Measurements from ENCODE around the gene INA.

The INA gene

DNA sequence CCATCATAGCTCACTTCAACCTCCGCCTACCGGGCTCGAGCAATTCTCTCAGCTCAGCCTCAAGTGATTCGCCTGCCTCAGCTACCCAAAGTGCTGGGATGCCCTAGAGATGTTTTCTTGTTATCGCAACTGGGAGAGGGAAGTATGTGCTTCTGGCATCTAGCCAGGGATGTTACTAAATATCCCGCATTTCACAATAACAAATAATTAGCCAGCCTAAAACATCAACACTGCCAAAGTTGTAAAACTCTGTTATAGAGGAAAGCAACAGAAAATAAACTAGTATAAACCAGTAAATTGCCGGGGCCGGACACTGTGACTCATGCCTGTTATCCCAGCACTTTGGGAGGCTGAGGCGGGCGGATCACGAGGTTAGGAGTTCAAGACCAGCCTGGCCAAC lies 7.2 kb downstream of the INA start:
- no peak for TF ChIP-seq CSDC2 (CRISPR knock-in tag; IDR thresholded peaks at IDR 0.05)
- TF ChIP-seq, protein P1, sequence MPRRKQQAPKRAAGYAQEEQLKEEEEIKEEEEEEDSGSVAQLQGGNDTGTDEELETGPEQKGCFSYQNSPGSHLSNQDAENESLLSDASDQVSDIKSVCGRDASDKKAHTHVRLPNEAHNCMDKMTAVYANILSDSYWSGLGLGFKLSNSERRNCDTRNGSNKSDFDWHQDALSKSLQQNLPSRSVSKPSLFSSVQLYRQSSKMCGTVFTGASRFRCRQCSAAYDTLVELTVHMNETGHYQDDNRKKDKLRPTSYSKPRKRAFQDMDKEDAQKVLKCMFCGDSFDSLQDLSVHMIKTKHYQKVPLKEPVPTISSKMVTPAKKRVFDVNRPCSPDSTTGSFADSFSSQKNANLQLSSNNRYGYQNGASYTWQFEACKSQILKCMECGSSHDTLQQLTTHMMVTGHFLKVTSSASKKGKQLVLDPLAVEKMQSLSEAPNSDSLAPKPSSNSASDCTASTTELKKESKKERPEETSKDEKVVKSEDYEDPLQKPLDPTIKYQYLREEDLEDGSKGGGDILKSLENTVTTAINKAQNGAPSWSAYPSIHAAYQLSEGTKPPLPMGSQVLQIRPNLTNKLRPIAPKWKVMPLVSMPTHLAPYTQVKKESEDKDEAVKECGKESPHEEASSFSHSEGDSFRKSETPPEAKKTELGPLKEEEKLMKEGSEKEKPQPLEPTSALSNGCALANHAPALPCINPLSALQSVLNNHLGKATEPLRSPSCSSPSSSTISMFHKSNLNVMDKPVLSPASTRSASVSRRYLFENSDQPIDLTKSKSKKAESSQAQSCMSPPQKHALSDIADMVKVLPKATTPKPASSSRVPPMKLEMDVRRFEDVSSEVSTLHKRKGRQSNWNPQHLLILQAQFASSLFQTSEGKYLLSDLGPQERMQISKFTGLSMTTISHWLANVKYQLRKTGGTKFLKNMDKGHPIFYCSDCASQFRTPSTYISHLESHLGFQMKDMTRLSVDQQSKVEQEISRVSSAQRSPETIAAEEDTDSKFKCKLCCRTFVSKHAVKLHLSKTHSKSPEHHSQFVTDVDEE (CRISPR knock-in tag; IDR thresholded peaks at IDR 0.05) = no peak
- no peak for TF ChIP-seq TCF4 (CRISPR knock-in tag; IDR thresholded peaks at IDR 0.05; ENCODE audit: borderline replicate concordance)
- TF ChIP-seq GLIS3 (CRISPR knock-in tag; IDR thresholded peaks at IDR 0.05) = no peak
- no peak for TF ChIP-seq ZFP3 (CRISPR knock-in tag; IDR thresholded peaks at IDR 0.05)
- TF ChIP-seq SNAI2 (CRISPR knock-in tag; IDR thresholded peaks at IDR 0.05) = no peak
- no peak for TF ChIP-seq TOX (CRISPR knock-in tag; IDR thresholded peaks at IDR 0.05; ENCODE audit: borderline replicate concordance)
- TF ChIP-seq ESRRG (CRISPR knock-in tag; IDR thresholded peaks at IDR 0.05) = no peak
- no peak for TF ChIP-seq ZNF565 (CRISPR knock-in tag; conservative IDR thresholded peaks at IDR 0.05; ENCODE audit: low read depth)
- TF ChIP-seq ZFP30 (CRISPR knock-in tag; IDR thresholded peaks at IDR 0.05) = no peak
- no peak for TF ChIP-seq ISL1 (CRISPR knock-in tag; IDR thresholded peaks at IDR 0.05)
- no peak for TF ChIP-seq BACH2 (CRISPR knock-in tag; IDR thresholded peaks at IDR 0.05; ENCODE audit: borderline replicate concordance)
- TF ChIP-seq, protein P2, sequence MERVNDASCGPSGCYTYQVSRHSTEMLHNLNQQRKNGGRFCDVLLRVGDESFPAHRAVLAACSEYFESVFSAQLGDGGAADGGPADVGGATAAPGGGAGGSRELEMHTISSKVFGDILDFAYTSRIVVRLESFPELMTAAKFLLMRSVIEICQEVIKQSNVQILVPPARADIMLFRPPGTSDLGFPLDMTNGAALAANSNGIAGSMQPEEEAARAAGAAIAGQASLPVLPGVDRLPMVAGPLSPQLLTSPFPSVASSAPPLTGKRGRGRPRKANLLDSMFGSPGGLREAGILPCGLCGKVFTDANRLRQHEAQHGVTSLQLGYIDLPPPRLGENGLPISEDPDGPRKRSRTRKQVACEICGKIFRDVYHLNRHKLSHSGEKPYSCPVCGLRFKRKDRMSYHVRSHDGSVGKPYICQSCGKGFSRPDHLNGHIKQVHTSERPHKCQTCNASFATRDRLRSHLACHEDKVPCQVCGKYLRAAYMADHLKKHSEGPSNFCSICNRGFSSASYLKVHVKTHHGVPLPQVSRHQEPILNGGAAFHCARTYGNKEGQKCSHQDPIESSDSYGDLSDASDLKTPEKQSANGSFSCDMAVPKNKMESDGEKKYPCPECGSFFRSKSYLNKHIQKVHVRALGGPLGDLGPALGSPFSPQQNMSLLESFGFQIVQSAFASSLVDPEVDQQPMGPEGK (CRISPR knock-in tag; IDR thresholded peaks at IDR 0.05; ENCODE audit: borderline replicate concordance) = no peak
- no peak for TF ChIP-seq ZNF70 (CRISPR knock-in tag; IDR thresholded peaks at IDR 0.05)
- TF ChIP-seq, protein P3, sequence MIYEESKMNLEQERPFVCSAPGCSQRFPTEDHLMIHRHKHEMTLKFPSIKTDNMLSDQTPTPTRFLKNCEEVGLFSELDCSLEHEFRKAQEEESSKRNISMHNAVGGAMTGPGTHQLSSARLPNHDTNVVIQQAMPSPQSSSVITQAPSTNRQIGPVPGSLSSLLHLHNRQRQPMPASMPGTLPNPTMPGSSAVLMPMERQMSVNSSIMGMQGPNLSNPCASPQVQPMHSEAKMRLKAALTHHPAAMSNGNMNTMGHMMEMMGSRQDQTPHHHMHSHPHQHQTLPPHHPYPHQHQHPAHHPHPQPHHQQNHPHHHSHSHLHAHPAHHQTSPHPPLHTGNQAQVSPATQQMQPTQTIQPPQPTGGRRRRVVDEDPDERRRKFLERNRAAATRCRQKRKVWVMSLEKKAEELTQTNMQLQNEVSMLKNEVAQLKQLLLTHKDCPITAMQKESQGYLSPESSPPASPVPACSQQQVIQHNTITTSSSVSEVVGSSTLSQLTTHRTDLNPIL (CRISPR knock-in tag; IDR thresholded peaks at IDR 0.05; ENCODE audit: low read depth) = no peak
- no peak for TF ChIP-seq PPARA (CRISPR knock-in tag; IDR thresholded peaks at IDR 0.05; ENCODE audit: borderline replicate concordance)
- no peak for TF ChIP-seq ARNTL (CRISPR knock-in tag; IDR thresholded peaks at IDR 0.05; ENCODE audit: borderline replicate concordance, low read depth)
- no peak for TF ChIP-seq ZNF8 (CRISPR knock-in tag; IDR thresholded peaks at IDR 0.05)
- ATAC-seq = no peak

DNA sequence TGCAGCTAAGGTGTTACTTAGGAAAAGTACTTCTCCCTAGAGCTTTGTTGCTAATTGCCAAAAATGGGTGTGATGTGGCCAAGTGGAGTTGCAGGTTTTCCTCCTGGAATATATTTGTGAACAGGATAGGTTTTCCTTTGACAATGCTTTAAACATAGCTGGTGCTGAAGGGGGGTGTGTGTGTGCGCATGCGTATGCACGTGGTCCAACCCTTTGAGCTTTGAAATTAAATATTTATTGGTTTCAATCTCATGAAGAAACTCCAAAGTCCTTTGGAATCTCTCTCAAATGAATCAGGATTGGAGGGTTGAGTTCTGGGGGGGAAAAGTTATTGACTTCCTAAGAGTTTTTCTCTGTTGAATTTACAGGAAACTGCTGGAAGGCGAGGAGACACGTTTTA lies 11.1 kb downstream of the INA start:
- ATAC-seq = no peak
- no peak for TF ChIP-seq RARB (CRISPR knock-in tag; IDR thresholded peaks at IDR 0.05)
- TF ChIP-seq ESRRG (CRISPR knock-in tag; IDR thresholded peaks at IDR 0.05) = no peak
- TF ChIP-seq SNAI2 (CRISPR knock-in tag; IDR thresholded peaks at IDR 0.05) = no peak
- TF ChIP-seq BACH2 (CRISPR knock-in tag; IDR thresholded peaks at IDR 0.05; ENCODE audit: borderline replicate concordance) = no peak
- TF ChIP-seq, protein P4, sequence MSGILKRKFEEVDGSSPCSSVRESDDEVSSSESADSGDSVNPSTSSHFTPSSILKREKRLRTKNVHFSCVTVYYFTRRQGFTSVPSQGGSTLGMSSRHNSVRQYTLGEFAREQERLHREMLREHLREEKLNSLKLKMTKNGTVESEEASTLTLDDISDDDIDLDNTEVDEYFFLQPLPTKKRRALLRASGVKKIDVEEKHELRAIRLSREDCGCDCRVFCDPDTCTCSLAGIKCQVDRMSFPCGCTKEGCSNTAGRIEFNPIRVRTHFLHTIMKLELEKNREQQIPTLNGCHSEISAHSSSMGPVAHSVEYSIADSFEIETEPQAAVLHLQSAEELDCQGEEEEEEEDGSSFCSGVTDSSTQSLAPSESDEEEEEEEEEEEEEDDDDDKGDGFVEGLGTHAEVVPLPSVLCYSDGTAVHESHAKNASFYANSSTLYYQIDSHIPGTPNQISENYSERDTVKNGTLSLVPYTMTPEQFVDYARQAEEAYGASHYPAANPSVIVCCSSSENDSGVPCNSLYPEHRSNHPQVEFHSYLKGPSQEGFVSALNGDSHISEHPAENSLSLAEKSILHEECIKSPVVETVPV (CRISPR knock-in tag; IDR thresholded peaks at IDR 0.05) = no peak
- no peak for TF ChIP-seq PPARA (CRISPR knock-in tag; IDR thresholded peaks at IDR 0.05; ENCODE audit: borderline replicate concordance)
- TF ChIP-seq, protein P2 (CRISPR knock-in tag; IDR thresholded peaks at IDR 0.05; ENCODE audit: borderline replicate concordance) = no peak
- no peak for TF ChIP-seq ZNF70 (CRISPR knock-in tag; IDR thresholded peaks at IDR 0.05)
- TF ChIP-seq TCF4 (CRISPR knock-in tag; IDR thresholded peaks at IDR 0.05; ENCODE audit: borderline replicate concordance) = no peak
- no peak for TF ChIP-seq ISL1 (CRISPR knock-in tag; IDR thresholded peaks at IDR 0.05)
- no peak for TF ChIP-seq ZNF8 (CRISPR knock-in tag; IDR thresholded peaks at IDR 0.05)
- TF ChIP-seq OSR1 (CRISPR knock-in tag; IDR thresholded peaks at IDR 0.05) = no peak
- TF ChIP-seq ZNF565 (CRISPR knock-in tag; conservative IDR thresholded peaks at IDR 0.05; ENCODE audit: low read depth) = no peak
- TF ChIP-seq TOX (CRISPR knock-in tag; IDR thresholded peaks at IDR 0.05; ENCODE audit: borderline replicate concordance) = no peak
- TF ChIP-seq, protein P5, sequence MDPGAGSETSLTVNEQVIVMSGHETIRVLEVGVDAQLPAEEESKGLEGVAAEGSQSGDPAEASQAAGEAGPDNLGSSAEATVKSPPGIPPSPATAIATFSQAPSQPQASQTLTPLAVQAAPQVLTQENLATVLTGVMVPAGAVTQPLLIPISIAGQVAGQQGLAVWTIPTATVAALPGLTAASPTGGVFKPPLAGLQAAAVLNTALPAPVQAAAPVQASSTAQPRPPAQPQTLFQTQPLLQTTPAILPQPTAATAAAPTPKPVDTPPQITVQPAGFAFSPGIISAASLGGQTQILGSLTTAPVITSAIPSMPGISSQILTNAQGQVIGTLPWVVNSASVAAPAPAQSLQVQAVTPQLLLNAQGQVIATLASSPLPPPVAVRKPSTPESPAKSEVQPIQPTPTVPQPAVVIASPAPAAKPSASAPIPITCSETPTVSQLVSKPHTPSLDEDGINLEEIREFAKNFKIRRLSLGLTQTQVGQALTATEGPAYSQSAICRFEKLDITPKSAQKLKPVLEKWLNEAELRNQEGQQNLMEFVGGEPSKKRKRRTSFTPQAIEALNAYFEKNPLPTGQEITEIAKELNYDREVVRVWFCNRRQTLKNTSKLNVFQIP (CRISPR knock-in tag; IDR thresholded peaks at IDR 0.05; ENCODE audit: borderline replicate concordance, low read depth) = no peak
- TF ChIP-seq ZFP3 (CRISPR knock-in tag; IDR thresholded peaks at IDR 0.05) = no peak
- TF ChIP-seq, protein P3 (CRISPR knock-in tag; IDR thresholded peaks at IDR 0.05; ENCODE audit: low read depth) = no peak
- no peak for TF ChIP-seq ARNTL (CRISPR knock-in tag; IDR thresholded peaks at IDR 0.05; ENCODE audit: borderline replicate concordance, low read depth)
- no peak for TF ChIP-seq ZC3H10 (CRISPR knock-in tag; IDR thresholded peaks at IDR 0.05)

Measured in SK-N-SH treated with all-trans-retinoic acid at 6 μM for 48 hours (cell line).